HG03521 (cell line): Measurements from ENCODE around the gene PADI2.

Experiments
- ATAC-seq: cut with Tn5 transposase; IDR thresholded peaks from one replicate; pipeline ENCODE4 v1.9.1; 2021; ENCODE audit warnings: mild to moderate bottlenecking, moderate library complexity; ENCODE audit not compliant: unreplicated experiment

The PADI2 gene

GRCh38 chr1:17119076-17119772, at the start of gene PADI2:
TSS of gene PADI2 (minus strand) at chr1:17119451. CDS start at chr1:17119371, 80 bp downstream.
- no peak for ATAC-seq

- ATAC-seq: no peak
Measured at GRCh38 chr1:17168091-17168876, 49.0 kb upstream of the PADI2 start.

GRCh38 chr1:17167786-17168090, 48.5 kb upstream of the PADI2 start:
- no peak for ATAC-seq

GRCh38 chr1:17167041-17167785, 48.0 kb upstream of the PADI2 start:
- ATAC-seq: no peak

- ATAC-seq: no peak
Measured at GRCh38 chr1:17165823-17166222, 46.6 kb upstream of the PADI2 start.

- ATAC-seq: no peak
Measured at GRCh38 chr1:17163789-17164666, 44.8 kb upstream of the PADI2 start.

- ATAC-seq: no peak
Measured at GRCh38 chr1:17163371-17163770, 44.1 kb upstream of the PADI2 start.

- ATAC-seq: no peak
Measured at GRCh38 chr1:17162941-17163340, 43.7 kb upstream of the PADI2 start.

GRCh38 chr1:17161926-17162800, 42.9 kb upstream of the PADI2 start:
- ATAC-seq: no peak

- no peak for ATAC-seq
Measured at GRCh38 chr1:17161137-17161740, 42.0 kb upstream of the PADI2 start.

- ATAC-seq: no peak
Measured at GRCh38 chr1:17158961-17159360, 39.7 kb upstream of the PADI2 start.

- ATAC-seq: no peak
Measured at GRCh38 chr1:17156108-17156507, 36.9 kb upstream of the PADI2 start.

- ATAC-seq: no peak
Measured at GRCh38 chr1:17155257-17155920, 36.1 kb upstream of the PADI2 start.

GRCh38 chr1:17149771-17150170, 30.5 kb upstream of the PADI2 start:
- ATAC-seq: no peak

- no peak for ATAC-seq
Measured at GRCh38 chr1:17148950-17149608, 29.8 kb upstream of the PADI2 start.

- no peak for ATAC-seq
Measured at GRCh38 chr1:17145648-17146047, 26.4 kb upstream of the PADI2 start.

GRCh38 chr1:17143760-17144159, 24.5 kb upstream of the PADI2 start:
- ATAC-seq: no peak

GRCh38 chr1:17141441-17142197, 22.4 kb upstream of the PADI2 start:
- no peak for ATAC-seq
